ENCODE data around the gene ULK3.

The ULK3 gene

DNA sequence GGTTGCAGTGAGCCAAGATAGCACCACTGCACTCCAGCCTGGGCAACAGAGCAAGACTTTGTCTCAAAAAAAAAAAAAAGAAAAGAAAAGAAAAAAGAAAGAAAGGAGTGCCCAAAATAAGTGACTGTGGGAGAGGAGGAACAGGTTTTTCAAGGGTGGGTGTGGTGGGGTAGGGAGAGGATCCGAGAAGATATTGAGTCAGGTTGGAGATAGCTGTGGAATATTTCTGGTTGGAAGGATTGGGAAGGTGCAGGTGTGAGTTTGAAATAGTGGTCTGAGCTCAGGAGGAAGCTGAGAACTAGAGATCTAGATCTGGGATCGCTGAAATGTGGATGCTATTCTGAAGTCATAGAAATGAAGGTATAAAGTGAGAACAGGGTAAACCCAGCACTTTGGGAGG, 22.4 kb upstream of the ULK3 start:
- Histone ChIP-seq H3K4me3 (ENCODE audit: low read depth, low read length) (no peak overlapping the region), H3K27ac (ENCODE audit: extremely low read depth, low read depth, low read length) (no peak overlapping the region), H3K9me3 (ENCODE audit: control insufficient read depth, insufficient read depth, low read depth, low read length) (no peaks in the 10 kb centered on the region), H3K36me3 (ENCODE audit: control insufficient read depth in 2 of 2, insufficient read depth in 1 of 2, low read length in 2 of 2) (peaks cover 8 to 30% of the 10 kb centered on the region in 2 experiments; a peak in 2 of 3 replicates), H3K4me1 (ENCODE audit: control insufficient read depth, insufficient read depth, low read length) (peaks cover 7% of the 10 kb centered on the region)
- TF ChIP-seq HOXA7 (CRISPR knock-in tag; IDR thresholded peaks at IDR 0.05; ENCODE audit: borderline replicate concordance): no peak
- peak; percentile 44 for TF ChIP-seq ZBTB17 (tag by site-specific recombination; IDR thresholded peaks at IDR 0.05)
- no peak for TF ChIP-seq ZNF19 (tag by site-specific recombination; IDR thresholded peaks at IDR 0.05; ENCODE audit: low read depth)
- POLR2A ChIA-PET: interaction anchor here (0.6 kb wide), 1 partner anchor 33 kb away, joined by 3 read pairs; no protein-coding TSS in a partner anchor
- CTCF ChIA-PET: interaction anchor here (1.0 kb wide), 1 partner anchor 36 kb away, joined by 4 read pairs; no protein-coding TSS in a partner anchor

DNA sequence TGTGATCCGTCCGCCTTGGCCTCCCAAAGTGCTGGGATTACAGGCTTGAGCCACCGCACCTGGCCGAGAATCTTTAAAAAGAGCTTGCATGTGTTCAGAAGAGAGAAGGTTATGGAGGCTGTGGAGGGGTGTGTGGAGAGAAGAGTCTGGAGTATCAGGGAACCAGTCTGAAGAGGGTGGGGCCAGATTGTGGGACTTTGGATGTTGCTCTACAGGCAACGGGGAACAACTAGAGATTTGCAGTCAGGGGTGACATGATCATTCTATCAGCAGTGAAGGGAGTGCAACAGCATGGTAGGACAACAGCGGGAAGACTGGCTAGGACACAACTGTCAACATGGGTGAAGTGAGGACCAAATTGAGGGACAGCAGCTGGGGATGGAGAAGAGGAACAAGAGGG, 21.3 kb upstream of the ULK3 start:
- Histone ChIP-seq H3K4me3 (ENCODE audit: low read depth, low read length) (no peak overlapping the region), H3K36me3 (ENCODE audit: control insufficient read depth in 2 of 2, insufficient read depth in 1 of 2, low read length in 2 of 2) (peaks cover 8 to 21% of the 10 kb centered on the region in 2 experiments; a peak in 2 of 3 replicates), H3K27ac (ENCODE audit: extremely low read depth, low read depth, low read length) (no peak overlapping the region), H3K9me3 (ENCODE audit: control insufficient read depth, insufficient read depth, low read depth, low read length) (no peaks in the 10 kb centered on the region), H3K4me1 (ENCODE audit: control insufficient read depth, insufficient read depth, low read length) (peaks cover 7% of the 10 kb centered on the region; the same call in 1 of the 2 replicates)
- TF ChIP-seq ZSCAN23 (tag by site-specific recombination; IDR thresholded peaks at IDR 0.05) (no peak), ZNF2 (tag by site-specific recombination; IDR thresholded peaks at IDR 0.05) (no peak)
- CTCF ChIA-PET: interaction anchor here (0.6 kb wide), 1 partner anchor 9 kb away, joined by 3 read pairs; no protein-coding TSS in a partner anchor
- POLR2A ChIA-PET: interaction anchor here (0.6 to 0.7 kb wide), 2 partner anchors 17 to 104 kb away, joined by 3 to 6 read pairs; no protein-coding TSS in a partner anchor

DNA sequence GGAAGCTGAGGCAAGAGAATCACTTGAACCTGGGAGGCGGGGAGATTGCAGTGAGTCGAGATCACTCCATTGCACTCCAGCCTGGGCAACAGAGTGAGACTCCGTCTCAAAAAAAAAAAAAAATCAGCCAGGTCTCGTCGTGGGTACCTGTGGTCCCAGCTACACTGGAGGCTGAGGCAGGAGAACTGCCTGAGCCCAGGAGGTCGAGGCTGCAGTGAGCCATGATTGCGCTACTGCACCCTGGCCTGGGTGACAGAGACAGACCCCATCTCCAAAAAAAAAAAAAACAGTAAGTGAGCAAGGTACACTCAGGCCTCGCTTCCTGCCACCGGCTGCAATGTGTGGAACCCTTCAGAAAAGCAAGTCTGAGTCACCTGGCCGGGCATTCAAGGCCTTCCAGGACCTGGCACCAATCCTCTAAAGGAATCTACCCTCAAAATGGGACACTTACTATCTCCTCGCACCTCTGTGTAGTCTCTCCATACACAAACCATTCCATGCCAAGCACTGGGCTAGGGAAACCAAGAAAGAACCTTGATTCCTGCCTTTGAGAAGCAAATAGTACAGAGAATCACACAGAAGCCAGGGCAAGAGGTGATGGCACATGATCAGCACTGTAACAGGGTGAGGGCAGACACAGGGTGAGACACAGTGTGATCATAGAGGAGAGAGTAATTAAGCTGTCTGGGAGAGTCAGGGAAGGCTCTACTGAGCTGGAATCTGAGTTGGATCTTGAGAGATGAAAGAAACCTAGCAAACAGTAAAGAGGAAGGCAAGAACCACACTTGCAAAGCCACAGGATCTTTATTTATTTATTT, 20.5 kb upstream of the ULK3 start:
- ChIA-PET POLR2A (interaction anchor here (0.6 kb wide), 1 partner anchor 14 kb away, joined by 3 read pairs; no protein-coding TSS in a partner anchor), CTCF (no interaction called here)
- H3K27ac ChIP-seq (ENCODE audit: extremely low read depth, low read depth, low read length): no peak overlapping the region

DNA sequence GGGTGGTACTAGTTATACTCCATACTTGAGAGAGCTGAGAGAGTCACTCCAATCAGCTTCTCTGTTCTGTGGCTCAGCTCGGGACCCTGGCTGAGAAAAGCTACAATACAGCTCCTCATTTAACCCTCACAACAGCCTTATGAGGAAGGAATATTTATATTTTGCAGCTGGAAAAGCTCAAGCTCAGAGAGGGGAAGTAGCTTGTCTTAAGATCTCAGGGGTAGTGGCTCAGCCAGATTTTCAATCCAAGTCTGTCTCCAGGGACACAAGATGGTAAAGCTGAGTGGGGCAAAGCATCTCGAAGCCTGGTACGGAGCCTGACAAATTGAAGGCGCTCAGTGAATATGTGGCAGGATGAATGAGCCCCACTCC, 15.4 kb upstream of the ULK3 start:
- no peak overlapping the region for H3K4me3 ChIP-seq (ENCODE audit: low read depth, low read length)
- CTCF ChIA-PET: interaction anchor here (0.9 to 1.7 kb wide), 4 partner anchors 14 to 92 kb away, joined by 3 to 8 read pairs (median 4); no protein-coding TSS in a partner anchor
- H3K4me1 ChIP-seq (ENCODE audit: control insufficient read depth, insufficient read depth, low read length): peaks cover 14% of the 10 kb centered on the region
- POLR2A ChIA-PET: interaction anchor here (0.8 to 2.6 kb wide), 3 partner anchors 12 to 25 kb away, joined by 3 to 20 read pairs (median 5); partner anchors contain the start of gene SCAMP2
- peaks cover 0 to 13% of the 10 kb centered on the region in 2 experiments; a peak in 2 of 3 replicates for H3K36me3 ChIP-seq (ENCODE audit: control insufficient read depth in 2 of 2, insufficient read depth in 1 of 2, low read length in 2 of 2)
- H3K27ac ChIP-seq (ENCODE audit: extremely low read depth, low read depth, low read length): 0 out of 2 replicates have a peak overlapping the region, but pooled peaks have one; percentile 42
- TF ChIP-seq ZNF600 (tag by site-specific recombination; IDR thresholded peaks at IDR 0.05) (peak; percentile 73), ZNF169 (tag by site-specific recombination; IDR thresholded peaks at IDR 0.05) (no peak), ZSCAN16 (tag by site-specific recombination; IDR thresholded peaks at IDR 0.05) (no peak), ZNF664 (tag by site-specific recombination; IDR thresholded peaks at IDR 0.05) (peak; percentile 57; the same call in 1 of the 2 replicates), ZNF639 (tag by site-specific recombination; IDR thresholded peaks at IDR 0.05) (no peak), ZNF571 (tag by site-specific recombination; IDR thresholded peaks at IDR 0.05) (no peak), ZNF184 (tag by site-specific recombination; IDR thresholded peaks at IDR 0.05) (no peak), ZNF555 (tag by site-specific recombination; conservative IDR thresholded peaks at IDR 0.05) (no peak)
- TF ChIP-seq, protein P1, sequence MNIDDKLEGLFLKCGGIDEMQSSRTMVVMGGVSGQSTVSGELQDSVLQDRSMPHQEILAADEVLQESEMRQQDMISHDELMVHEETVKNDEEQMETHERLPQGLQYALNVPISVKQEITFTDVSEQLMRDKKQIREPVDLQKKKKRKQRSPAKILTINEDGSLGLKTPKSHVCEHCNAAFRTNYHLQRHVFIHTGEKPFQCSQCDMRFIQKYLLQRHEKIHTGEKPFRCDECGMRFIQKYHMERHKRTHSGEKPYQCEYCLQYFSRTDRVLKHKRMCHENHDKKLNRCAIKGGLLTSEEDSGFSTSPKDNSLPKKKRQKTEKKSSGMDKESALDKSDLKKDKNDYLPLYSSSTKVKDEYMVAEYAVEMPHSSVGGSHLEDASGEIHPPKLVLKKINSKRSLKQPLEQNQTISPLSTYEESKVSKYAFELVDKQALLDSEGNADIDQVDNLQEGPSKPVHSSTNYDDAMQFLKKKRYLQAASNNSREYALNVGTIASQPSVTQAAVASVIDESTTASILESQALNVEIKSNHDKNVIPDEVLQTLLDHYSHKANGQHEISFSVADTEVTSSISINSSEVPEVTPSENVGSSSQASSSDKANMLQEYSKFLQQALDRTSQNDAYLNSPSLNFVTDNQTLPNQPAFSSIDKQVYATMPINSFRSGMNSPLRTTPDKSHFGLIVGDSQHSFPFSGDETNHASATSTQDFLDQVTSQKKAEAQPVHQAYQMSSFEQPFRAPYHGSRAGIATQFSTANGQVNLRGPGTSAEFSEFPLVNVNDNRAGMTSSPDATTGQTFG (tag by site-specific recombination; IDR thresholded peaks at IDR 0.05; ENCODE audit: borderline replicate concordance): no peak
- H3K9me3 ChIP-seq (ENCODE audit: control insufficient read depth, insufficient read depth, low read depth, low read length): no peaks in the 10 kb centered on the region

More for the DNA sequence above, 20.5 kb upstream of the ULK3 start:
- Histone ChIP-seq H3K36me3 (ENCODE audit: control insufficient read depth in 2 of 2, insufficient read depth in 1 of 2, low read length in 2 of 2) (peaks cover 1 to 15% of the 10 kb centered on the region in 2 experiments; a peak in 2 of 3 replicates), H3K9me3 (ENCODE audit: control insufficient read depth, insufficient read depth, low read depth, low read length) (no peaks in the 10 kb centered on the region), H3K4me1 (ENCODE audit: control insufficient read depth, insufficient read depth, low read length) (peaks cover 7% of the 10 kb centered on the region; the same call in 1 of the 2 replicates), H3K4me3 (ENCODE audit: low read depth, low read length) (no peak overlapping the region)
- TF ChIP-seq ZBTB20 (tag by site-specific recombination; IDR thresholded peaks at IDR 0.05) (peak; percentile 9; the same call in 1 of the 2 replicates), GLI4 (tag by site-specific recombination; IDR thresholded peaks at IDR 0.05) (peak; percentile 78; the same call in 1 of the 2 replicates), MYNN (tag by site-specific recombination; IDR thresholded peaks at IDR 0.05; ENCODE audit: borderline replicate concordance) (no peak), ZNF600 (tag by site-specific recombination; IDR thresholded peaks at IDR 0.05) (peak; percentile 74)
- TF ChIP-seq, protein P2, sequence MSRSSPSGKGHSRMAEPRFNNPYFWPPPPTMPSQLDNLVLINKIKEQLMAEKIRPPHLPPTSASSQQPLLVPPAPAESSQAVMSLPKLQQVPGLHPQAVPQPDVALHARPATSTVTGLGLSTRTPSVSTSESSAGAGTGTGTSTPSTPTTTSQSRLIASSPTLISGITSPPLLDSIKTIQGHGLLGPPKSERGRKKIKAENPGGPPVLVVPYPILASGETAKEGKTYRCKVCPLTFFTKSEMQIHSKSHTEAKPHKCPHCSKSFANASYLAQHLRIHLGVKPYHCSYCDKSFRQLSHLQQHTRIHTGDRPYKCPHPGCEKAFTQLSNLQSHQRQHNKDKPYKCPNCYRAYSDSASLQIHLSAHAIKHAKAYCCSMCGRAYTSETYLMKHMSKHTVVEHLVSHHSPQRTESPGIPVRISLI (tag by site-specific recombination; IDR thresholded peaks at IDR 0.05): peak; percentile 53; the same call in 1 of the 2 replicates
